Right ventricle myocardium inferior (tissue), 1 donor: ENCODE results near the gene PITPNM1. TPM values are rescaled to one million over a fixed set of nuclear protein-coding genes. Genes with fewer than 3 reads are reported as not detected.

Source experiments
- ATAC-seq: fragments of 200-7000 bp; cut with Tn5 transposase; one replicate; pipeline ENCODE4 v1.9.1; 2020; ENCODE audit warnings: mild to moderate bottlenecking, moderate library complexity
- DNase-seq: peaks from one replicate; pipeline ENCODE4 v3.0.0; 2021; ENCODE audit errors: missing footprints
- intact Hi-C: fragments of 100-400 bp; cut with DNase I; formaldehyde crosslinking; loops from one replicate; pipeline ENCODE4 v1.11.0; 2022
- total RNA-seq: library from RNA; stranded (reverse); fragmentation: NEBNext Ultra II Directional; extraction: Animal tissue kit (Norgen Biotek cat#: 25700); gene quantifications from one replicate; pipeline ENCODE4 v1.2.1, GENCODE V29; 2021
- donor health status: DM: no; HTN: yes; CAD: no; lungs with severe emphysema.

PITPNM1 gene
- total RNA-seq, 1 donor from 2014 or later, result 42.6 TPM

- DNase-seq, result no peak
- intact Hi-C loops, result loop anchor here (1.0 to 5.0 kb wide), 4 partner anchors 37 to 154 kb away; partner anchors contain the start of genes NDUFV1, POLD4, RAD9A and TMEM134
- ATAC-seq, result no peak
Observed at GRCh38 chr11:67506426-67507051, 1.4 kb upstream of the PITPNM1 start.

DNA sequence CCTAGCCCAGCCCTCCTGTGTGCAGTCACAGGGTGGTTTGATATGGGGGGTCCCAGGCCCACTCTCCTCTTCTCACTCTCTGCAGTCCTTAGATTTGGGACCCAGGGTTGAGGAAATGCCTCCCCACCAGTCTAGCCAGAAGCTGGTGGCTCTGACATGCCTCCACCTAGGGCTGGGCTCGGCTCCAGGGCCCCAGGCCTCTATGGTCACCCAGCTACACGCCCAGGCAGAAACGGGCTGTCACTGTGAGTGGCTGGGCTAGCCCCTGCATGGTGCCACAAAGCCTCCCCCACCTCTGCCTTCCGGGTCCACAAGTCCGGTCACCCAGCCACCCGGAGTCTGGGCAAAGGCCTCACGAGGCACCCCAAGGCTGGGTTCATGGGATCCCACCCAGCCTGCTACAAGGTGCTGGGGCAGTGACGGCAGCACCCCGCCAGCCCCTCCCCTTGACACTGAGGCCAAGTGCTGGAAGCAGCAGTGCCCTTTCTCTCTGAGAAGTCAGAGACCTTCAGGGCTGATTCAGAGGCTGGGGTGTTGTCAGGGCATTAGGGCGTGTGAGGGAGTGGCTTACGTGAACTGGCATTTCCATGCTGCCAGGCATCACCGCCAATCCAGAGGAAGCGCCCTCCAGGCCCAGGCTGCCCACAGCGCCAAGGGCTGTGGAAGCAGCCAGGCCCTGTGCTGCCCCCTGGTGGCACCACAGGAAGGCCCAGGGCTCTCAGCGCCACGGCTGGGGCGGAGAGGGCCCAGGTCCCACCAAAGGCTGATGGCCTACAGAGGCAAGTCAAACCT is 638 bp upstream of the PITPNM1 start:
- peak; percentile 61 for ATAC-seq
- DNase-seq, result peak; percentile 94
- intact Hi-C loops, result loop anchor here (1.0 to 5.0 kb wide), 5 partner anchors 23 to 154 kb away; partner anchors contain the start of genes AIP, NDUFV1, POLD4 and RAD9A

GRCh38 chr11:67504005-67504949 is 886 bp downstream of the PITPNM1 start:
- DNase-seq (no peak), ATAC-seq (no peak)
- intact Hi-C loops, result loop anchor here (2.0 kb wide), 1 partner anchor 21 kb away; the partner anchor contains the start of gene AIP

DNA sequence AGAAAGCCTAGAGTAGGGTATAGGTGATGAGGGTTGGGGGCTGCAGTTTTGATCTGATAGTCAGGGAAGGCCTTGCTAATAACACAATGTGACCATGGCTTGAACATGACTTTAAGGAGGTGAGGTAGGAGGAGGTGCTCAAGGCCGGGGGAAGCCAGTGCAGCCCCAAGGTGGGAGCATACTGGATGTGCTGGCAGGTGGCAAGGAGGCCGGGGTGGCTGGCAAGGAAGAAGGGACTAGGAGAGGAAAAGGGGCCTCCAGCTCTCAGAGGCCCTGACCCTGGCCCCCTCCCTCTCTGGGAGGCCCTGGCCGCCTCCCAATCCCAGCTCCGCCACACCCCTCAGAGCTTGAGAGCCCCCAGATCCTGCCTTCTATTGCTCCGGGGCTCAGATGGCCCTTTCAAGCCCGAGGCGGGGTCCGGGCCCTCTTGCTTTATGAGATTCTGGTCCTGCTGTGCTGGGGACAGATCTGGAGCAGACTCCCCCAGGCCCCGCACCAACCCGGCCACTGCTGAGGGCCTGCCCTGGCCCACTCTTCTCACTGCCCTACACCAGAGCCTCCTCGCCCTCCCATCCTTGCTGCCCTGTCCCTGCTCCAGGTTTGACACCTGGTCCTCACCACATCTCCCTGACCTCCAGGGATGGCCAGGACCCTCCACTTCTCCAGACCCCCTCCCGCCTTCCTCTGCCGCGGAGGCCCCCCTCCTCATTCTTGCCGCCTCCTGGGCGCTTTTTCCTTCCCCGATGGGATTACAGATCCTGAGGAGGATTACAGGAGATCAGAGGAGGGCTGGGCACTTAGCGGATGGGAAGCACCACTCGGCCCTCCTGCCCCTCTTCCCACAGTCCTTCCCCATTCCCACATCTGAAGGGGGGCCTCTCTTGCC is 1.8 kb downstream of the PITPNM1 start:
- no peak for DNase-seq
- intact Hi-C loops, result loop anchor here (2.0 kb wide), 1 partner anchor 21 kb away; the partner anchor contains the start of gene AIP
- ATAC-seq, result no peak

DNA sequence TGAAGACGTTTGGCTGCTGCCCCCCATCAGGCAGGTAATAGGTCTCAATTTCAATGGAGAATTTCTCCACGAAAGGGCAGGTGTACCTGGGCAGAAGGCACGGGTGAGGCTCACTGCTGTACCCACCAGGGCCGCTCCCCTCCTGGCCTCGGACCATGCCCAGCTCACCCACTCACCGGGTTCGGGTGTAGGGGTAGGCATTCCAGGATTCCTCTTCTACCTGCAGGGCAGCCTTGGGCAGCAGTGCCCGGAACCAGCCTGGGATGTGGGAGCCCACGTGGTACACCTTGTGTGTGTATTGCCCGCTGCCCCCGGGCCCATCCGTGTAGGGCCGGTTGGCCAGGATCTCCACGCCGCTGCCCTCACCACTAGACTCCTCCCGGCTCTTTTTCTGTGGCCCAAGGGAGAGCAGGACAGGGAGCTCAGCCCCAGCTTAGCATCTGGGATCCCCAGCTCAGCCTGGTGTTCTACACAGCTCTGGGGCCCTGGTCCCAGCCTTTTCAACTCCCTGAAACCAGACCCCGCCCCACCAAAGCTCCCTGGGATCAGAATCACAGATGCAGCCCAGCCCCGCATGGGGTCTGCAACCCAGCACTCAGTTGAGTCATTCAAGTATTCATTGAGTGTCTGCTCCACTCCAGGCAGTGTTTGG is 2.7 kb downstream of the PITPNM1 start:
- intact Hi-C loops, result no loop called here
- ATAC-seq (no peak), DNase-seq (no peak)

DNA sequence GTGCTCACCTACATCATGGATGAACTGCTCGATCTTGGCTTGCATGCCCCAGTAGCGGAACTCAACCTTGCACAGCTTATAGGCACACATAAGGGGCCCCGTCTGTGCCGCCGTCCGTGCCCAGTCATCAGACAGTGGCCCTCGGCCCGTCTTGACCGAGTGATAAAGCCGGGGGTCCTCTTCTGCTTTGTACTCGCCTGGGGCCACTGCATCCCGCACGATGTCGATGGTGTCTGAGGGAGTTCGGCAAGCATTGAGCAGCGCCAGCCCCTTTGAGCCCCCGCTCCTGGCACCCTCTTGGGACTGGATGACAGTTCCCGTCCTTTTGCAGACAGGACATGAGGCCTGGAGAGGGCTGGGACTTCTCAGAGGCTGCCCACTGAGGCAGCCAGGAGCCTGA is 3.3 kb downstream of the PITPNM1 start:
- intact Hi-C loops, result no loop called here
- no peak for DNase-seq
- no peak for ATAC-seq

- intact Hi-C loops, result no loop called here
- no peak for ATAC-seq
- DNase-seq, result no peak
Observed at GRCh38 chr11:67500831-67501715, 4.1 kb downstream of the PITPNM1 start.

GRCh38 chr11:67500484-67500821 is 4.7 kb downstream of the PITPNM1 start:
- DNase-seq (no peak), ATAC-seq (no peak)
- intact Hi-C loops, result no loop called here

DNA sequence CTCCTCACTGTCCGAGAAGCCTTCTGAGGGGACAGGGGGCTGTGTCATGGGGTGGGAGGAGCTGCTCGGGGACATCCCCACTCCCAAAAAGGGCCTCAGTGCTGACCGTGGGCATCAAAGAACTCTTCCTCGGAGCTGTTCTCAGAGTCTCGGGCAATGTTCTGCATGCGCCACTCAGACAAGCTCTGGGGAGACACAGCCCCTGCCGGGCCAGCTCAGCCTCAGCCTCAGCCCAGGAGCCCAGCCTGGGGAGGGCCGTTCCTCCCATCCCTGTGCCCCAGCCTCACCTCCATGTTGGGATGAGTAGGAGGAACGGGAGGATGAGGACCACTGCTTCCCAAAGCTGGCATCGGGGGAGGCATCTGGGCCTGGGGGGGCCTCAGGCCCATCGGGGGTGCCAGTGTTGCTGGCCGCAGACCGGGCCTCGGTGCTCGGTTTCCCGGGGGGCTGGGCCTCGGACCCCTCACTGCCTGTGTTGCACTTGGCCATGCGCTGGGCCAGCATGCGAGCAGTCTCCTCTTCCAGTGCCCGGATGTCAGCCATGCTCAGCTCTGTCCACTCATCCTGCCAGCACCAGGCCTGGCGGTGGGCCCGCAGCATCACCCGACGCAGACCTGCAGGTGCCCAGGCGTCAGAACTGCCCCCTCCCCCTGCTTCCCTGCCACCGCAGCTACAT is 5.2 kb downstream of the PITPNM1 start:
- DNase-seq (no peak), ATAC-seq (no peak)
- intact Hi-C loops, result no loop called here

- ATAC-seq (no peak), DNase-seq (no peak)
- intact Hi-C loops, result no loop called here
Observed at GRCh38 chr11:67498544-67498972, 6.6 kb downstream of the PITPNM1 start.

DNA sequence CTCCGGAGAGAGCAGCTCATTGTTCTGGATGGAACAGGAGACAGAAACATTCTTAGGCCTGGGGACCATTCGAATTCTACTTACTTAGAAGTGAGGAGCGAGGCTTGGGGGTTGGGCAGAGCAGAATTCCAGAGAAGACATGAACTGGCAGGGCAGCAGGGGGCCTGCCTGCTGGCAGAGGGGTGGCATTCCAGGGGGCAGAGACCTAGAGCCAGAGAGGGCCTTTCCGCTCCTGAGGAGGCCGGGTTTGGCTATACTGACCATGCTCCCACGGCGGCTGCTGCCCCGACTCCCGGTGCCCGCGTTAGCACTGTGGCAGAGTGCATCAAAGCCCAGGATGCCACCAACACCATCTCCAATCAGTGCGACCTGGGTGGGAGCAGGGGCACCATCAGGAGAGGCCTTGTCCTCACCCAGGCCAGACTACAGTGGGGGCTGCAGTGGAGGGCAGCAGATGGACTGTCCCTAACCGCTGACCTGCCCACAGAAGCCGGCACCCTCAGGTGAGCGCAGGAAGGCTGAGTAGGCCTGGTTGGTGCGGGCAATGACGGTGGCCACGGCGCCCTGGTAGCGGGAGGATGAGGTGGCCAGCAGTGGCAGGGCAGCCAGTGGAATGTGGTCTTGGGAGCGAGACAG is 7.4 kb downstream of the PITPNM1 start:
- intact Hi-C loops, result no loop called here
- ATAC-seq (no peak), DNase-seq (no peak)

DNA sequence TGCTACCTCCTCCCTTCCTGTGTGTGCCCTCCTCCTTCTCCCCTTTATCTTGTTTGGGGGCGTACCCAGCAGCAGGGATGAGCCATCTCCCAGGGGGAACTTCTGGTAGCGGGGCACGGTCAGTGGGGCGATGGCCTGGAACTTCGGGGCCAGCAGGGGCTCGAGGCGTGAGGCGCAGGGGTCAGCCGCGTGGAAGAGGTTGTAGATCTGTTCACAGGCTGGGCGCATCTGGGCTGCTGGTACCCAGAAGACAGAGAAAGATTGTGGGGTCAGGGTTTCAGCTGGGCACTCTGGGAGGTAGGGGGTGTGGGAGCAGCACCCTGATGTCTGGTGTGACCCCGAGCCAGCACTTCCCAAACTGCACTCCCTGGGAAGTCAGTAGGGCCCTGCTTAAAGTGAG is 9.1 kb downstream of the PITPNM1 start:
- intact Hi-C loops, result no loop called here
- DNase-seq (no peak), ATAC-seq (no peak)

DNA sequence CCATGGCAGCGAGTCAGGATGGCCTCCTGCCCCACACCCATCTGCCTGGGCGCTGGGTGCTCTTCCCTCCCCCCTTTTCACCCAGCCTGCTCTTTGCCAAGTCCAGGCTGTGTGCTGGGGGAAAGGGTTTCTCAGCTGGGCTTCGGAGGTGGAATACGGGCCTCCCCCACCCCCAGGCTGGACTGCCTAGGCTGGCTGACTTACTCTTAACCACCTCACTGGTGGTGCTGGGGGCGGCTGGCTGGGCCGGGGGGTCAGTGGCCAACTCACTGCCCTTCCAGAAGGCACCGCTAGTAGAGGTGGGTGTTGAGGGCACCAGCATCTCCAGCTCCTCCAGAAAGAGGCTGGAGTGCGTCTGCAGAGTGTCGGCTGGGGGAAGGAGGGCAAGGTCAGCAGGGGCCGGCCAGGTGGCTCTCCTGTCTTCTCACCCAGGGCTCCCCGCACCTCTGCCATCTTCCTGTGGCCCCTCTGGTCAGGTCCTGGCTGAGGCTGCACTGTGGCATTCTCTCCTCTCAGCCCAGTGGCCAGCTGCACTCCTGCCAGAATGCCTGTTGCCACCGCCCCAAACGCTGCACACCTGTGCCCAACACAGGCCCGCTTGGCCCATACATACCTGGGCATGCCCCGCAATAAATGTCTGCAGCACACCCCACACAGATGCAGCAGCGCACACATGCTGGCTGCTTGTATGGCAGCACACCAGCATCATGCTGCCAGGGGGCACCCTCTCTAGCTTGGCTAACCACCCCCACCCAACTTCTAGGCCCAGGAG is 9.7 kb downstream of the PITPNM1 start:
- ATAC-seq (no peak), DNase-seq (no peak)
- intact Hi-C loops, result no loop called here

GRCh38 chr11:67494371-67495233 is 10.6 kb downstream of the PITPNM1 start:
- intact Hi-C loops, result no loop called here

More at GRCh38 chr11:67494371-67495233, 10.6 kb downstream of the PITPNM1 start:
- ATAC-seq (no peak), DNase-seq (no peak)
